HepG2 (cell line): ENCODE data around the gene TAF13. TPM values are rescaled to one million over a fixed set of nuclear protein-coding genes. Genes with fewer than 3 reads are reported as not detected.

Experiments
- ARNTL ChIP-seq: sonication (generic); formaldehyde crosslinking; IDR thresholded peaks from 2 replicates; pipeline ENCODE4 v1.4.0; 2020; ENCODE audit warnings: mild to moderate bottlenecking, missing genetic modification reagents
- ATF1 ChIP-seq: IDR thresholded peaks from 2 replicates; pipeline ENCODE4 v1.6.1; 2016; ENCODE audit warnings: mild to moderate bottlenecking, control low read depth
- CSRNP1 ChIP-seq: sonication (generic); formaldehyde crosslinking; IDR thresholded peaks from 2 replicates; pipeline ENCODE4 v1.8.1; 2023; ENCODE audit warnings: mild to moderate bottlenecking, missing genetic modification reagents
- ELK4 ChIP-seq: sonication (generic); formaldehyde crosslinking; IDR thresholded peaks from 2 replicates; pipeline ENCODE4 v1.9.0; 2021; ENCODE audit warnings: missing genetic modification reagents, borderline replicate concordance
- FOXA1 ChIP-seq, 2 experiments: fragments of 450-650 bp in 1 of 2; sonication (generic) in 1 of 2; formaldehyde crosslinking in 1 of 2; IDR thresholded peaks; 2 replicates each; pipeline versions ENCODE4 v1.4.0 to v1.6.1; 2016 to 2020; ENCODE audit warnings: missing genetic modification reagents in 1 of 2
- HIC2 ChIP-seq: sonication (generic); formaldehyde crosslinking; IDR thresholded peaks from 2 replicates; pipeline ENCODE4 v1.9.0; 2022; ENCODE audit warnings: low read depth, missing genetic modification reagents
- KLF11 ChIP-seq: IDR thresholded peaks from 2 replicates; pipeline ENCODE4 v1.6.1; 2016; ENCODE audit warnings: missing compliant biosample characterization
- MEIS1 ChIP-seq: sonication (generic); formaldehyde crosslinking; IDR thresholded peaks from 2 replicates; pipeline ENCODE4 v1.9.0; 2021; ENCODE audit warnings: mild to moderate bottlenecking, missing genetic modification reagents, moderate library complexity, borderline replicate concordance
- MTF1 ChIP-seq: sonication (generic); formaldehyde crosslinking; IDR thresholded peaks from 2 replicates; pipeline ENCODE4 v1.5.0; 2020; ENCODE audit warnings: missing genetic modification reagents
- NCOA5 ChIP-seq: sonication (generic); formaldehyde crosslinking; IDR thresholded peaks from 2 replicates; pipeline ENCODE4 v1.4.0; 2020; ENCODE audit warnings: missing genetic modification reagents
- RAD21 ChIP-seq: fragments of 450-650 bp; formaldehyde crosslinking; IDR thresholded peaks from 2 replicates; pipeline ENCODE4 v1.5.0; 2020; ENCODE audit warnings: mild to moderate bottlenecking
- RAD51 ChIP-seq: fragments of 450-650 bp; IDR thresholded peaks from 2 replicates; pipeline ENCODE4 v1.6.1; 2016; ENCODE audit warnings: borderline replicate concordance
- TARDBP ChIP-seq: sonication (generic); formaldehyde crosslinking; IDR thresholded peaks from 2 replicates; pipeline ENCODE4 v1.8.0; 2022; ENCODE audit warnings: mild to moderate bottlenecking, missing genetic modification reagents
- TFE3 ChIP-seq: IDR thresholded peaks from 2 replicates; pipeline ENCODE4 v1.6.1; 2016
- ZBTB7A ChIP-seq: sonication (generic); formaldehyde crosslinking; IDR thresholded peaks from 2 replicates; pipeline ENCODE4 v1.8.0; 2022; ENCODE audit warnings: mild to moderate bottlenecking, missing genetic modification reagents
- ZBTB8A ChIP-seq: sonication (generic); formaldehyde crosslinking; IDR thresholded peaks from 2 replicates; pipeline ENCODE4 v1.4.0; 2020; ENCODE audit warnings: mild to moderate bottlenecking, low read depth, missing genetic modification reagents, borderline replicate concordance
- ZNF274 ChIP-seq: sonication (generic); formaldehyde crosslinking; IDR thresholded peaks from 2 replicates; pipeline ENCODE4 v1.5.1; 2020; ENCODE audit warnings: mild to moderate bottlenecking, missing genetic modification reagents
- ZNF513 ChIP-seq: sonication (generic); formaldehyde crosslinking; conservative IDR thresholded peaks from 2 replicates; pipeline ENCODE4 v1.5.0; 2020; ENCODE audit warnings: missing genetic modification reagents
- ZNF572 ChIP-seq: sonication (generic); formaldehyde crosslinking; IDR thresholded peaks from 2 replicates; pipeline ENCODE4 v1.5.1; 2020; ENCODE audit warnings: mild to moderate bottlenecking, missing genetic modification reagents
- ZNF773 ChIP-seq: sonication (generic); formaldehyde crosslinking; IDR thresholded peaks from 2 replicates; pipeline ENCODE4 v1.4.0; 2020; ENCODE audit warnings: missing genetic modification reagents, borderline replicate concordance
- ZNF781 ChIP-seq: sonication (generic); formaldehyde crosslinking; IDR thresholded peaks from 2 replicates; pipeline ENCODE4 v1.5.1; 2020; ENCODE audit warnings: borderline replicate concordance, mild to moderate bottlenecking, missing genetic modification reagents; ENCODE audit errors: not compliant biosample characterization
- polyA plus RNA-seq, 8 experiments: library from polyadenylated mRNA; depleted of rRNA in 3 of 8; stranded (reverse) in 7 of 8; unstranded in 1 of 8; fragments of >200 nt; fragmentation: Illumina TruSeq in 4 of 8; extraction: Trizol in 4 of 8; gene quantifications; 2 replicates each; pipeline versions ENCODE4 v1.2.1 to v1.2.3, GENCODE V29; 2011 to 2016; ENCODE audit warnings: low read depth in 4 of 8, missing spikeins in 1 of 8, mixed read lengths in 1 of 8; ENCODE audit not compliant: insufficient read depth in 1 of 8
- total RNA-seq, 5 experiments: library from RNA; depleted of rRNA; stranded (reverse); fragments of >200 nt; fragmentation: Illumina TruSeq; extraction: Trizol; gene quantifications; 2 replicates each; pipeline ENCODE4 v1.2.3, GENCODE V29; 2016; ENCODE audit warnings: low read depth in 1 of 5

Gene TAF13
- total and polyA plus RNA-seq, 2 of the 13 experiments (the other 11 are each of a cell fraction or from before 2014, with no cell fraction given), result 11.5 to 36.3 TPM

GRCh38 chr1:109090196-109091077, 14.6 kb upstream of the TAF13 start, which contains the start of gene TMEM167B (continued):
- TF ChIP-seq ELK4 (CRISPR knock-in tag), result no peak
- peak; percentile 54 for TF ChIP-seq ZNF781 (CRISPR knock-in tag)
- TF ChIP-seq MEIS1 (CRISPR knock-in tag), result peak; percentile 57; the same call in 1 of the 2 replicates
- no peak for TF ChIP-seq ZBTB8A (CRISPR knock-in tag)
- no peak for TF ChIP-seq HIC2 (CRISPR knock-in tag)
- no peak for TF ChIP-seq RAD21 (CRISPR knock-in tag)
- TF ChIP-seq ZNF274 (CRISPR knock-in tag), result peak; percentile 90
- TF ChIP-seq MTF1 (CRISPR knock-in tag), result no peak
- no peak; the same call in 1 of the 2 replicates for TF ChIP-seq KLF11 (CRISPR knock-in tag)
- no peak for TF ChIP-seq ZNF773 (CRISPR knock-in tag)
- TF ChIP-seq ZNF572 (CRISPR knock-in tag), result no peak
- peak; percentile 75; the same call in 1 of the 2 replicates for TF ChIP-seq CSRNP1
- no peak for TF ChIP-seq ARNTL (CRISPR knock-in tag)
- TF ChIP-seq TFE3, result peak; percentile 63; the same call in 1 of the 2 replicates
- no peak for TF ChIP-seq FOXA1 (IDR thresholded peaks at IDR 0.05)
- TF ChIP-seq FOXA1 (CRISPR knock-in tag; IDR thresholded peaks at IDR 0.05), result peak; percentile 97
- peak; percentile 76; the same call in 1 of the 2 replicates for TF ChIP-seq ATF1 (CRISPR knock-in tag)
- no peak for TF ChIP-seq ZNF513 (CRISPR knock-in tag)
- TF ChIP-seq NCOA5 (CRISPR knock-in tag), result no peak
- TF ChIP-seq RAD51, result no peak
- TF ChIP-seq ZBTB7A (CRISPR knock-in tag), result 0 out of 2 replicates have a peak, but pooled peaks have one; percentile 39
- TF ChIP-seq TARDBP (CRISPR knock-in tag), result peak; percentile 92
